Keratinocyte (primary cell): ENCODE results near the gene GBP4.

Experiments
- EZH2 ChIP-seq: IDR thresholded peaks from one replicate; pipeline ENCODE4 v1.6.1; 2012; ENCODE audit warnings: inconsistent platforms, mild to moderate bottlenecking, low read length, moderate library complexity
- TF ChIP-seq, protein P1 (sequence below), 3 experiments: IDR thresholded peaks in 1 of 3; conservative IDR thresholded peaks in 1 of 3; optimal IDR thresholded peaks in 1 of 3; 2 replicates in 2 of 3; 3 replicates in 1 of 3; pipeline versions ENCODE3 to v1.5.1; 2011; ENCODE audit warnings: low read length in 3 of 3, mild to moderate bottlenecking in 3 of 3, moderate library complexity in 2 of 3, control low read depth in 1 of 3, inconsistent platforms in 1 of 3; ENCODE audit not compliant: insufficient read depth in 2 of 3; ENCODE audit errors: extremely low read depth in 1 of 3

GRCh38 chr1:89143484-89143883 is 55.3 kb downstream of the GBP4 start:
- TF ChIP-seq, protein P1, sequence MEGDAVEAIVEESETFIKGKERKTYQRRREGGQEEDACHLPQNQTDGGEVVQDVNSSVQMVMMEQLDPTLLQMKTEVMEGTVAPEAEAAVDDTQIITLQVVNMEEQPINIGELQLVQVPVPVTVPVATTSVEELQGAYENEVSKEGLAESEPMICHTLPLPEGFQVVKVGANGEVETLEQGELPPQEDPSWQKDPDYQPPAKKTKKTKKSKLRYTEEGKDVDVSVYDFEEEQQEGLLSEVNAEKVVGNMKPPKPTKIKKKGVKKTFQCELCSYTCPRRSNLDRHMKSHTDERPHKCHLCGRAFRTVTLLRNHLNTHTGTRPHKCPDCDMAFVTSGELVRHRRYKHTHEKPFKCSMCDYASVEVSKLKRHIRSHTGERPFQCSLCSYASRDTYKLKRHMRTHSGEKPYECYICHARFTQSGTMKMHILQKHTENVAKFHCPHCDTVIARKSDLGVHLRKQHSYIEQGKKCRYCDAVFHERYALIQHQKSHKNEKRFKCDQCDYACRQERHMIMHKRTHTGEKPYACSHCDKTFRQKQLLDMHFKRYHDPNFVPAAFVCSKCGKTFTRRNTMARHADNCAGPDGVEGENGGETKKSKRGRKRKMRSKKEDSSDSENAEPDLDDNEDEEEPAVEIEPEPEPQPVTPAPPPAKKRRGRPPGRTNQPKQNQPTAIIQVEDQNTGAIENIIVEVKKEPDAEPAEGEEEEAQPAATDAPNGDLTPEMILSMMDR (optimal IDR thresholded peaks at IDR 0.05 in 1 of 3, IDR thresholded peaks at IDR 0.05 in 1 of 3, conservative IDR thresholded peaks at IDR 0.05 in 1 of 3; ENCODE audit: extremely low read depth in 1 of 3, insufficient read depth in 2 of 3, low read length in 3 of 3): no peak
- TF ChIP-seq EZH2: no peak
